ENCODE results near the gene PIWIL1.

Gene PIWIL1

DNA sequence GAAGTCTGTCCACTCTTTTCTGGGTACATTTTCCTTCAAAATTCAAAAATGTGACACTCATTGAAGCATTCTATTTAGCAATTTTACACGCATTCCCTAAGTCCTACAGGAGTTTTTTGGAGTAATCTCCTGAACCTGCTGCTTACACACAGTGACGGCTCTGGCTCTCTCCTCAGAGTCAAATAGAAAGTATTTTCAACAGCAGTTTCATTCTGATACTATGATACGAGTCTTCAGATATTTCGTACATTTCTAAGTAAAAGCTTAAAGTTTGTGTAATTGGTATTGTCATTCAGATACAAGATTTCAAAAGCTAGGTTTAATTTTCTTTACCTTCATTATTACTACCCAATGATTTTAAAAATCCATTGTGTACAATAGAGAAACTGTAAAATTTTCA is 36.4 kb downstream of the PIWIL1 start:
- DNase-seq (ENCODE audit: low read depth in 3 of 3) = no peak

DNA sequence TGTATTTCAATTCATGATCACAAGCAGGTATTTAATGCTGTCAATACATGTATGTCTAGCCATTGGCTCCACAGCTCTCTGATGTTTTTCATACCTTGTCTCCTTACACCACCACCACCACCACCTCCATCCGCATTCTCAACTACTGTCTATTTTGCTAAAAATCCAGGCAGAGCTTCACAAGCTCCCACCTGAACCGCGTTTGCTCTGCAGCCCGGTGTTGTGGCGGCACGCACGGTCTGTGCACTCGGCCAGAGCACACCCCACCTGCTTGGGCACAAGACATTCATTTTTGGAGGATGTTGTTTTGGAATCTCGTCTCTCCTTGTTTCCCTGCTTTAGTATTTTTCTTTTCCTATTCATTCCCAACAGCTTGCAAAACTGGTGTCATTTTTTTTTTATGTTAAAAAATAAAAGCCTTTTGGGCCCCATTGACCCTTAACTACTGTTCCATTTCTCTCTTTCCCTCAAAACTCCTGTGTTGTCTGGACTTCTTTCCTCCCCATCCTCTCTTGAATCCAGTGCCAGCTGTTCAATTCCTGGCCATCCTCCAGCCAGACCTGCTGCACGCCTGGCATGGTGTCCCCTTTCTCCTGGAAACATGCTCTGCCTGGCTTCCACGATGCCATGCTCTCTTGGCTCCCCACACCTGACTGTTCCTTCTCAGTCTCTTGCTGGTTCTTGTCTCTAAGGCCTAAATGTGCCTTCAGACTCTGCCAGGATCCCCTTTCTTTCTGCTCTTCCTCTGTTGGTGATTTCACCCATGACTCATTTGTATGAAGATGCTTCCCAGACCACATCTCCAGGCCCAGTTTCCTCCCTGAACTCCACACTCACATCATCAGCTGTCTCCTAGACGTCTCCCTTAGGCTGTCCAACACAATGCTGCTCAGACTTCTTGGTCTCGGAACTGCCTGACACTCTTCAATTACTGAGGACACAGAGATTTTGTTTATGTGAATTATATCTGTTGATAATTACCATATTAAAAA is 37.9 kb downstream of the PIWIL1 start:
- DNase-seq (ENCODE audit: low read depth in 3 of 3) = no peak

DNA sequence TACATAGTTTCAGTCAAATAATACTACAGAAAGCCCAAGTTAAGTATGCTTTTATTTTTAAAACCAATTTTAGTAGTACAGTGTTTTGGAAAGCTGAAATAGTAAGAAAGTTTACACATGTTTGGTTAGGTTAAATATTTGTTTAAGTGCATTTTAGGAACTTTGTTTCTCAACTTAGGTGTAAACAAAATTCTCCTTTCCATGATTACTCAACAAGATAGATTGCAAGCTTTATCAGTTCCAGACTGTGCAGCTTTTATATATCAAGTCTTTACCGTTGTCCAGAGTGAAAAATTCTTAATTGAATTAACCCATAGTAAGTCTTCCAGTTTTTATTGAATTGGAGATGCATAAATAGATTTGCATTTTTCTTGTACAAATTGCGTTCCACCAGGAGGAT is 45.1 kb downstream of the PIWIL1 start:
- no peak for DNase-seq (ENCODE audit: low read depth in 3 of 3)

GRCh38 chr12:130384234-130384633 is 46.5 kb downstream of the PIWIL1 start:
- DNase-seq (ENCODE audit: low read depth in 3 of 3) = no peak

DNA sequence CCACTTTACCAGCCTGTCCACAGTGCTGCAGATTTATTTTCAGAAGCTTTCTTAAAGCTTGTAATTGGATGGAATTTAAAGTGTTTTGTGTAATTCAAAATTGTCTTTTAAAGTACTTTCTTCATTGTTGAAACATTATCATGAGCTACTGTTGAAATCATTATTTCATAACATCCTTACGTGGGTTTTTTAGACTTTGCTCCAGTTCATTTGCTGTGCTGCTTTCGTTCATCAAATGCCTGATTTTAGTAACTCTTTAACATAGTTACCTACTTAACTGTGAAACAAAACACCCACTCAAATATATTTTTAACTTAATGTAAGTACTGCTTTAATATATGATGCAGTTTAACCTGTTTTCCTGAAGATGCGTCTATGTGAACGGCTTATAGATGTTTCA is 47.5 kb downstream of the PIWIL1 start:
- no peak for DNase-seq (ENCODE audit: low read depth in 3 of 3)

DNA sequence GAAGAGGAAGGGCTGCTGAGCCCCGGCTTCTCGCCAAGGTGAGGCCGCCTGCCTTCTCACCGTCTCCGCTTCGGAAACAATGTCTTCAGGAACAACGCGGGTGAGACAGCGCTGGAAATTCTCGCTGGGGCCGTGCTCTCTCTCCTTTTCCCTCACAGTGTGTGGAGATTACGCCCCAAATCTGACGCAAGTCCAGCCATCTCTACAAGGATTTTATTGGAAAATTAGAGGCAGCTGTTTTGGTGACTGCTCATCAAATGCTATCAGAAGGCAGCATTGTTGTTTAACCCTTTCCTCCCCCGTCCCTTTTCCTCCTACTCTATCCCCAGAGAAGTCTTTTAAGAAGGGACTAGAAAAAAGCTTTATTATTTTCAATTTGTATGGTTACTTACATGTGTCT is 53.5 kb downstream of the PIWIL1 start:
- DNase-seq (ENCODE audit: low read depth in 3 of 3) = no peak

GRCh38 chr12:130394906-130395305 is 57.2 kb downstream of the PIWIL1 start:
- no peak for DNase-seq (ENCODE audit: low read depth in 3 of 3)

- no peak for DNase-seq (ENCODE audit: low read depth in 3 of 3)
Measured at GRCh38 chr12:130396667-130397066, 59.0 kb downstream of the PIWIL1 start.

- no peak for DNase-seq (ENCODE audit: low read depth in 3 of 3)
Measured at GRCh38 chr12:130398100-130398848, 60.6 kb downstream of the PIWIL1 start.

- no peak for DNase-seq (ENCODE audit: low read depth in 3 of 3)
Measured at GRCh38 chr12:130401703-130402102, 64.0 kb downstream of the PIWIL1 start.

GRCh38 chr12:130405332-130405731 is 67.6 kb downstream of the PIWIL1 start:
- no peak for DNase-seq (ENCODE audit: low read depth in 3 of 3)

DNA sequence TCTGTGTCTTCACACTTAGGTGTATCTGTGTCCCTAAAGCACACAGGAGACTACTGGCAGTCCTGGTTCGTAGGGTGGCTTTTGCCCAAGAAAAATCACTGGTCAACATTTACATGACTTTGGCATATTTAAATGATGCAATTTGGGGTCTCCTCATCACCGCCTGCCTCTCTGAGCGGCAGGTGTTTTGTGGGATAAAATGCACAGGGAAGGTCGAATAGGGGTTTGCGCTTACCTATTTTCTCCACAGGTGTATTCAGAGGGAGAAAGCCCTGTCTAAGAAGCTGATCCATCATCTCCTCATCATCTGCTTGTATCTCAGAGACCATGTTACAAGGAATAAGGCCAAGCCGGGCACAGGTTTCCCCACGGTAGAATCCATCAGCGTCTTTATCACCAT is 74.7 kb downstream of the PIWIL1 start:
- DNase-seq (ENCODE audit: low read depth in 3 of 3) = no peak

DNA sequence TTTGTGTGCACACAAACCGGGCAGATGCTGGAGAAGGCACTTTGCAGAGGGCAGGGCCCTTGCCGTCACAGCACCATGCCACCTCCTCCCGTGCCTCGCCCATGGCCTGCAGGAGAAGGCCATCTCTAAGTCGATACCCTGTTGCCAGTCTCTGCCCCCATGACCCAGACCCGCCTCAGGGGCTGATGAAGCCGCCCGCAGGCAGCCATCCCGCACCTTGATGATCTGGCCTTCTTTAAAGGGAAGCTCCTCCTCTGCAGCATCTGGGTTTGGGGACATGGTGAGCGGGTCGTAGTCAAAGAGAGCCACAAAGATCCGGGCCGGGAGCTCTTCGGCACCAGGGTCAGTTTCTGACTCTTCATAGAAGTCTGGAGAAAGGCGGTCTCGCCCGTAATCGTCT is 76.2 kb downstream of the PIWIL1 start:
- no peak for DNase-seq (ENCODE audit: low read depth in 3 of 3)

GRCh38 chr12:130414381-130414780 is 76.7 kb downstream of the PIWIL1 start:
- DNase-seq (ENCODE audit: low read depth in 3 of 3) = no peak

- no peak for DNase-seq (ENCODE audit: low read depth in 3 of 3)
Measured at GRCh38 chr12:130418251-130418650, 80.6 kb downstream of the PIWIL1 start.

DNA sequence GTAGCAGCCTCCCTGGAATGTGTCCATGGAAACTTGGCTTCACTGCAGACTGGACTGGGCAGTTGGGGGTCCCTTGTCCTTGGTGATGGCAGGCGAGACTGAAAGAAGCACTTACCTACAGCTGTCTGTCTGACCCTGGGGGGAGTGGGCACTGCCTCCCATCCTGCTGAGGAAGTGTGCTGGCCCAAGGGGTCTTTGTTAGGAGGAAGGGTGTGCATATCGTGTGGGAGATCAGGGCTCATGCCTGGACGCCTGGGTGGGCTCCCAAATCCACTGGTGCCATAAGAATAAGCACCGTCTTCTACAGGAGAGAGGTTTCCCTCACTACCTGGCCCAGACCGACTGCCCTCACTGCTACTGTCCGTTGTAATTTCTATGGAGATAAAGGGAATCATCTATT is 81.4 kb downstream of the PIWIL1 start:
- DNase-seq (ENCODE audit: low read depth in 3 of 3) = no peak

DNA sequence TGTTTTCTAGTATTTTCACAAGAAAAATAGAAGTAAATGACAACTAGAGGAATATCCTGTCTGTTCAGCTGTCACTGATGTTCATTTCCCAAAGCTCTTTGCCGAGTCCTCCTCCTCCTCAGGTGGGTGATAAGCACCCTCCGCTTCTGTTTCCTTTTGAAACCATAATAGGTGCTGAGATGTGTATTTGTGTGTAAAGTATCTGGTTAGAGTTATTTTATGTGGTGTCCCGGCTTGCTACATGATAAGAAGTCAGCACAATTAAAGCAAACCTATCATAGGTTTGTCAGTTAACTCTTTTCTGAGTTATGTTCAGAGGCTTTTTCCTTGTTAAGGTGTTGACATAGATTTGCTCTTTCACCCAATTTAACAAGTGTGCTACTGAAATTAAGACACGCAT is 82.4 kb downstream of the PIWIL1 start:
- no peak for DNase-seq (ENCODE audit: low read depth in 3 of 3)

DNA sequence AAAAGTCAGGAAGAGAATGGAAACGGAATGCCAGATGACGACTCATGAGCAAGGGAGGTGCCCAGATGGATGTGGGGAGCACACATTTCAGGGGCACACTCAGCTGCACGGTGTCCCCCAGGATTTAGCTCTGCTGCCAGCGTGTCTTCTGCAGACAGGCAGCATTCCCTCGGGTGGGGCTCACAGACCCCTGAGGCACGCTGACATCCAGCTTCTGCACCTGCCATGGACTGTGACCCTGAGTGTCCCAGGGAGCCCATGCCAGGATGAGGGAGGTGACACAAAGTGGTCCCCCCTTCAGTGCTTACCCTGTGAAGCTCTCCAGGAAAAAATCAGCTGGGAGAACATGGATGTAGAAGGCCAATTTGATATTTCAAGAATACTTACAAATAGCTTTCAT is 84.2 kb downstream of the PIWIL1 start:
- DNase-seq (ENCODE audit: low read depth in 3 of 3) = no peak

Data from stimulated activated CD4-positive, alpha-beta T cell treated with anti-CD3 and anti-CD28 coated beads, TNF-alpha, amount 100 ng/mL, for 4 hours (primary cell).